ENCODE data around the gene CCDC88C. TPM values are rescaled to one million over a fixed set of nuclear protein-coding genes. Genes with fewer than 3 reads are reported as not detected.
"Not testable (repeated sequence)": the region's sequence is repeated elsewhere in the genome, so short reads cannot be mapped to it uniquely, and the experiment has no call there.

The CCDC88C gene
- total RNA-seq, 1 experiment from 2014 or later: not detected

DNA sequence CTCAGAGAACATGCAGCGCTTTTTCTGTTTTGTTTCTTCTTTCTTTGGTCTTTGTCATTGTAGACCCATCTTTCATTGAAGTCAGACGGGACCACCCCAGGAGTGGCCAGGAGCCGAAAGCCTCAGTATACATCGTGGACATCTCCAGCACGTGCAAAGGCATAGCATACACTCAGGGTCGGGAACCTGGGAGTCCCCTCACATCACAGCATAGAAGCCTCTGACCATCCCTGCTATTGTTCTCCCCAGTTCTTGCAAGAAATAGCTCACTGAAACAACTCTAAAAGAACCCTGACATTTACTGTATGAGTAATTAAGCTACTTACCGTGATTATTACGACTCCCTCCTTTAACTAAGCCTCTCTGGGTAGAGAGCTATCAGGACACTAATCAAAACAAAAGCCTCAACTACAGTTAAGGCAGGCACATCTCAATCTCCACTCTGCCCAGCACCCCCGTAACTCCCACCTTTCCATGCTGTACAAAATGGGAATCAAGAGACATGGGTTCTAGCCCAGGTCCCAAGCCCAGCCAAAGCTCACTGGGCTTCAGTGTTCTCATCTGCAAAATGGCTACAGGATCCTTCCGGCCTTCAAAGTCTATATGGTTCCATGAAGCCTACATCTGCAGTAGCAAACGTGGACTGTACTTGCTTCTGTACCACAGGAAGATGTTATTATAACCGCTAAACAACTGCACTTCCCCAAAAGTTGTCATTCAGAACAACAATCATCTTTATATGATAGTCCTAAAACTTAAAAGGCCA is 6.7 kb downstream of the CCDC88C start:
- H3K9me3 ChIP-seq (replicated peaks): no peaks in the 10 kb centered on the region

GRCh38 chr14:91409928-91410718 is 7.5 kb downstream of the CCDC88C start:
- Histone ChIP-seq H3K36me3 (no peaks in the 10 kb centered on the region), H3K9me3 (replicated peaks) (no peaks in the 10 kb centered on the region), H3K27ac (no peak overlapping the region), H3K4me3 (no peak overlapping the region), H3K27me3 (replicated peaks) (peaks cover 17% of the 10 kb centered on the region; the same call in 1 of the 2 replicates), H3K4me1 (replicated peaks) (no peaks in the 10 kb centered on the region)
- no peak for DNase-seq (ENCODE audit: low read depth in 1 of 2, low spot score in 2 of 2)

More for the DNA sequence above, 6.7 kb downstream of the CCDC88C start:
- Histone ChIP-seq H3K36me3 (no peaks in the 10 kb centered on the region), H3K4me3 (no peak overlapping the region), H3K27ac (no peak overlapping the region), H3K27me3 (replicated peaks) (peaks cover 21% of the 10 kb centered on the region), H3K4me1 (replicated peaks) (no peaks in the 10 kb centered on the region)
- DNase-seq (ENCODE audit: low read depth in 1 of 2, low spot score in 2 of 2): no peak

- peaks cover 12% of the 10 kb centered on the region; the same call in 1 of the 2 replicates for H3K27me3 ChIP-seq (replicated peaks)
- not testable (repeated sequence) for H3K36me3 ChIP-seq; H3K9me3 ChIP-seq (replicated peaks); DNase-seq (ENCODE audit: low read depth in 1 of 2, low spot score in 2 of 2); H3K27ac ChIP-seq; H3K4me1 ChIP-seq (replicated peaks); H3K4me3 ChIP-seq
Measured at GRCh38 chr14:91409240-91409639, 8.4 kb downstream of the CCDC88C start.

- H3K27me3 ChIP-seq (replicated peaks): peaks cover 8% of the 10 kb centered on the region
- H3K4me3 ChIP-seq: no peak overlapping the region
- H3K27ac ChIP-seq: no peak overlapping the region
- H3K4me1 ChIP-seq (replicated peaks): no peaks in the 10 kb centered on the region
- DNase-seq (ENCODE audit: low read depth in 1 of 2, low spot score in 2 of 2): no peak
- H3K9me3 ChIP-seq (replicated peaks): no peaks in the 10 kb centered on the region
- no peaks in the 10 kb centered on the region for H3K36me3 ChIP-seq
Measured at GRCh38 chr14:91406982-91407381, 10.6 kb downstream of the CCDC88C start.

- Histone ChIP-seq H3K27me3 (replicated peaks) (peaks cover 8% of the 10 kb centered on the region), H3K9me3 (replicated peaks) (no peaks in the 10 kb centered on the region)
Measured at GRCh38 chr14:91406451-91406850, 11.2 kb downstream of the CCDC88C start.

DNA sequence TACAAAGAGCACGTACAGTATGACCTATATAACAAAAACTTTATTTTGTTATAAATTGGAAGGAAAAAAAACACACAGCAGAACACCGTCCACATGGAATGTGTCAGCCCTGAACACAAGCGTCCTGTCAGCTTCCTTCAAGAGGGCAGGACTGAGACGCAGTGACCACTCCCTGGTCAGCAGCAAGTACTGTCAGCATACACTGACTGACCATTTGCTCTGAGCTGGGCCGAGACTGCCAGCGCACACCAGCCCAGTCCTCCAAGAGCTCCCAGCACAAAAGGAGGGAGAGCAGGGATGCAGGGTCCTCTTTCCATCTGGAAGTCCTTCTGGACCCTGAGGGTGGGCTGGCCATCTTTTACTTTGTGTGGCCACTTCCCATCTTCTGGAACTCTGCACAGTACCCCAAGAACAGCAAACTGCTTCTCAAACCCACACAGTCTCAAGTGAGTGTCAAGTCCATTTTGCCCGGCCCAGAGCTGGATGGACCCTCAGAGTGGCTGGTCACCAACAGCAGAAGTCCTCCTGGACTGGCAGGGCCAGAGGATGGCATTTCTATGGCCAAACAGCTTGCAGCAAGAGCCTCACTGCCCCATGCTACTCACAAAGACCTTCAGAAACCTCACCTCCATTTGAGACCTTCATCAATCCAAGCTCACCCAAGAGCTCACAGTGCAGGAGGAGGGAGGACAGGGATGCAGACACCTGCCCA is 11.7 kb downstream of the CCDC88C start:
- DNase-seq (ENCODE audit: low read depth in 1 of 2, low spot score in 2 of 2): no peak
- no peaks in the 10 kb centered on the region for H3K9me3 ChIP-seq (replicated peaks)
- no peaks in the 10 kb centered on the region for H3K4me1 ChIP-seq (replicated peaks)
- peaks cover 2% of the 10 kb centered on the region; the same call in 1 of the 2 replicates for H3K27me3 ChIP-seq (replicated peaks)
- no peak overlapping the region for H3K4me3 ChIP-seq
- no peak overlapping the region for H3K27ac ChIP-seq
- H3K36me3 ChIP-seq: no peaks in the 10 kb centered on the region

More at GRCh38 chr14:91406451-91406850, 11.2 kb downstream of the CCDC88C start:
- Histone ChIP-seq H3K4me1 (replicated peaks) (no peaks in the 10 kb centered on the region), H3K27ac (no peak overlapping the region), H3K36me3 (no peaks in the 10 kb centered on the region), H3K4me3 (no peak overlapping the region)
- DNase-seq (ENCODE audit: low read depth in 1 of 2, low spot score in 2 of 2): no peak

DNA sequence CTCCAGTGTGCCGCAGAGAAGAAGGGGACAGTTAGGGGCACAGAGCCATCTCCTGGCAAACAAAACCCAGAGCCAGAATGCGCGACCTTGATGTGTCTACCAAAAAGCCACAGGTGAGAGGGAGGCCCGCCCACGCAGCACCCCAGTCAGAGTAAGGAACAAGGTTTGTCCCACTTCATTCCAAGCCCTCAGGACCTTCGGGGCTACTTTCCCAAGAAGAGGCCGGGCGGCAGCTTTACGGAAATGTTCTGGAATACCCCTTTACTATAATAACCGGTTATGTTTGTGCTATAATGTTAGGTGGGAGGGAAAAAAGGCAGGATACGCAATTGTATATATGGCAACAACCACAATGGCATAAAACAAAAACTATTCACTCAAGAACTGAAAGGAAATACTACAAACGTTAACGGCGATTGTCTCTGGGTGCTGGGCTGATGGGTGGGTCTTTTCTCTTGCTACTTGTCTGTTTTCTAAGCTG is 12.3 kb downstream of the CCDC88C start:
- Histone ChIP-seq H3K27ac (no peak overlapping the region), H3K27me3 (replicated peaks) (no peaks in the 10 kb centered on the region; the same call in 1 of the 2 replicates), H3K4me1 (replicated peaks) (no peaks in the 10 kb centered on the region), H3K4me3 (no peak overlapping the region), H3K36me3 (no peaks in the 10 kb centered on the region), H3K9me3 (replicated peaks) (no peaks in the 10 kb centered on the region)
- DNase-seq (ENCODE audit: low read depth in 1 of 2, low spot score in 2 of 2): no peak

GRCh38 chr14:91402771-91403600 is 14.6 kb downstream of the CCDC88C start:
- Histone ChIP-seq H3K27ac (no peak overlapping the region), H3K9me3 (replicated peaks) (no peaks in the 10 kb centered on the region), H3K4me3 (no peak overlapping the region), H3K4me1 (replicated peaks) (no peaks in the 10 kb centered on the region), H3K27me3 (replicated peaks) (no peaks in the 10 kb centered on the region; the same call in 1 of the 2 replicates), H3K36me3 (no peaks in the 10 kb centered on the region)
- DNase-seq (ENCODE audit: low read depth in 1 of 2, low spot score in 2 of 2): no peak

DNA sequence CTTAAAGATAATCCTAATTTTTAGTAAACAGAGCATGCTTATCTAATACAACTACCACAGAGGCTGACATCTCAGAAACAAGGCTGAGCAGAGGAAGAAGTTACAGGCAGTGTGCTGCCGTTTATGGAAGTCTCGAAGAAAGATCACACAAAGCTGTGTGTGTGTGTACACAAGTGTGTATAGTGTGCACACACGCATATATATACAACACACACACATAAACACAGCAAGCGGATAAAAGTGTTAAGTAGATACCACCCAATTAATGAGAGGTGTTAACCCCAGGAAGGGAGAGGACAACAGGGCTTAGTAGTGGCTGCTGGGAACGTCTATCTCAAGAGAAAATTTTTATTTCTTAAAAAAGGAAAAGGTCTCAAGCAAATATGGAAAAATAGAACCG is 15.3 kb downstream of the CCDC88C start:
- Histone ChIP-seq H3K27ac (no peak overlapping the region), H3K27me3 (replicated peaks) (no peaks in the 10 kb centered on the region; the same call in 1 of the 2 replicates), H3K4me3 (no peak overlapping the region), H3K4me1 (replicated peaks) (no peaks in the 10 kb centered on the region), H3K36me3 (no peaks in the 10 kb centered on the region), H3K9me3 (replicated peaks) (no peaks in the 10 kb centered on the region)
- DNase-seq (ENCODE audit: low read depth in 1 of 2, low spot score in 2 of 2): no peak

- Histone ChIP-seq H3K9me3 (replicated peaks) (no peaks in the 10 kb centered on the region), H3K27ac (no peak overlapping the region), H3K4me1 (replicated peaks) (no peaks in the 10 kb centered on the region), H3K27me3 (replicated peaks) (no peaks in the 10 kb centered on the region; the same call in 1 of the 2 replicates), H3K4me3 (no peak overlapping the region), H3K36me3 (no peaks in the 10 kb centered on the region)
- DNase-seq (ENCODE audit: low read depth in 1 of 2, low spot score in 2 of 2): no peak
Measured at GRCh38 chr14:91401751-91402150, 15.9 kb downstream of the CCDC88C start.

DNA sequence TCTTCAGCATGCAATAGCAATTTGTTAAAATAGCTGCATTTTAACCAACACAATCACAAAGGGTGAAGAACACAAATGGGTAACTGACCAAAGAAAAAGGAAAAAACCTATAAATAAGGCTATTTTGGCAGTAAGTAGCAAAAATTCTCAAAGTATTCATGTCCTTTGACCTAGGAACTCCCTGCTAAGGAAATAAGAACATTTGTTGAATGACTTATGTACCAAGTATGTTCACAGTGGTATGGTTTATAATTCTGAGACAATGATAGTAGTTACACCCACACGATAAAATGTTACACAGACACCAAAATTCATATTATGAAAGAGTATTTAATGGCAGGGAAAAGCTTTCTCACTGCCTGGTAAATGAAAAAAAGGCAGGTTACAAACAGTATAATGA is 16.9 kb downstream of the CCDC88C start:
- no peak for DNase-seq (ENCODE audit: low read depth in 1 of 2, low spot score in 2 of 2)
- no peaks in the 10 kb centered on the region for H3K4me1 ChIP-seq (replicated peaks)
- no peak overlapping the region for H3K27ac ChIP-seq
- H3K4me3 ChIP-seq: no peak overlapping the region
- H3K9me3 ChIP-seq (replicated peaks): no peaks in the 10 kb centered on the region
- no peaks in the 10 kb centered on the region for H3K36me3 ChIP-seq
- H3K27me3 ChIP-seq (replicated peaks): no peaks in the 10 kb centered on the region; the same call in 1 of the 2 replicates

DNA sequence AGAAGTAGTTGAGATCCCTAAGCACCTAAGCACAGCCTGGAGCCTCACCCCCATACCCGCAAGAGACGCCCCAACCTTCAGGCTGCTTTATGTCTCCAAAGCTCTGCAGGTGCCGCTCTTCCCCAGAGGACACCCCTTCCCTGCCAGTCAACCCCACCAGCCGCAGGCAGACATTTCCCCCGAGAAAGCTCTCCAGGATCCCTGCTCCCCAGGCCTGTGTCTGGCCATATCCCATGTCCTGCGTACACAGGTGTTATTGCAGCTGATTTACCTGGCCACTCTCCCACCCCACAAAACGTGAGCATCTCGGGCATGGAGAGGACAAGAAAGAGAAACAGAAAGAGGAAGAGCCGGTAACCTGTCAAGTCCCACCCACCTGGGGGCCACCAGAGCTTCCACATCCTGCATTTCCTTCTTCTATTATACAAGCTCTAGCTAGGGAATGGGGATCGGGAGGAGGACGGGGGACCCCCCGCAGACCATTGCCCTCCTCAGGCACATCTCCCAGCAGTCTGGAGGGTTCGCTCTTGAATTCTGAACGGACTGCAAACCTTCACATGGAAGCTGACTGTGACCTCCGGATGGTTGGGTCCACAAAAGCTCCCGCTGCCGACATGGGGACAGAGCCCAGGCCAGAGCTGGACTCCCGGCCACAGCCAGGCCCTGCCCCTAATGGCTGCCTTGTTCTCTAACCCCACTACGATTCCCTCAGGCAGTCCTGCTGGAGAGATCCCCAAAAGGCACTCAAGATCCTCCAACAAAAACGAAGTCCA is 17.6 kb downstream of the CCDC88C start:
- Histone ChIP-seq H3K4me1 (replicated peaks) (no peaks in the 10 kb centered on the region), H3K4me3 (no peak overlapping the region), H3K27me3 (replicated peaks) (no peaks in the 10 kb centered on the region; the same call in 1 of the 2 replicates), H3K9me3 (replicated peaks) (no peaks in the 10 kb centered on the region), H3K27ac (no peak overlapping the region), H3K36me3 (no peaks in the 10 kb centered on the region)
- no peak for DNase-seq (ENCODE audit: low read depth in 1 of 2, low spot score in 2 of 2)

All from SJSA1 (cell line).